ENCODE data around the gene ALPK3.

The ALPK3 gene

GRCh38 chr15:84798436-84798946, 18.7 kb upstream of the ALPK3 start:
- no peak for DNase-seq (ENCODE audit: low read depth)
- TF ChIP-seq CTCF (conservative IDR thresholded peaks at IDR 0.05; ENCODE audit: low read depth, low read length), result no peak
- no peak overlapping the region for H3K4me3 ChIP-seq (ENCODE audit: low read depth, low read length)

GRCh38 chr15:84799511-84800187, 17.5 kb upstream of the ALPK3 start:
- TF ChIP-seq CTCF (conservative IDR thresholded peaks at IDR 0.05; ENCODE audit: low read depth, low read length), result no peak
- no peak for DNase-seq (ENCODE audit: low read depth)
- no peak overlapping the region for H3K4me3 ChIP-seq (ENCODE audit: low read depth, low read length)

GRCh38 chr15:84800365-84800806, 16.8 kb upstream of the ALPK3 start:
- DNase-seq (ENCODE audit: low read depth), result no peak
- no peak for TF ChIP-seq CTCF (conservative IDR thresholded peaks at IDR 0.05; ENCODE audit: low read depth, low read length)
- H3K4me3 ChIP-seq (ENCODE audit: low read depth, low read length), result no peak overlapping the region

- no peak for TF ChIP-seq CTCF (conservative IDR thresholded peaks at IDR 0.05; ENCODE audit: low read depth, low read length)
- no peak for DNase-seq (ENCODE audit: low read depth)
- no peak overlapping the region for H3K4me3 ChIP-seq (ENCODE audit: low read depth, low read length)
These were observed 12.9 kb upstream of the ALPK3 start for GRCh38 chr15:84804005-84804900.

- no peak for TF ChIP-seq CTCF (conservative IDR thresholded peaks at IDR 0.05; ENCODE audit: low read depth, low read length)
- DNase-seq (ENCODE audit: low read depth), result no peak
These were observed 11.9 kb upstream of the ALPK3 start for GRCh38 chr15:84805221-84805620.

DNA sequence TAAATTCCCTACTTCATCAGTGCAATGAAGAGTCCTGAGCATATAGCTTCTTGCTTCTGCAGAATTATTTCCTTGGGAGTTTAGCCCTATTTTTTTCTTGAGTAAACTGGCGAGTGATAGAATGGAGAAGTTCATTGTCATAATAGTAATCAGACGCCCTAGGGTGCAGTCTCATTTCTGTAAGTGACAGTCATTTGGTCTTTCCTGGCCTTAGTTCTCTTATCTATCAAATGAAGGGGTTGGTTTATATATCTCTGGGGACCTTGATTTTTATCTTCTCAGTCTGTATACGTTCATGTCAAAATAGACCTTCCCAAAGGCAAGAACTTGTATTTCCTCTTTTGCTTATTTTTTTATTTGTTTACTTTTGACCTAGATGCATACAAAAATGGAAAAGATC, 9.9 kb upstream of the ALPK3 start:
- H3K4me3 ChIP-seq (ENCODE audit: low read depth, low read length), result no peak overlapping the region
- DNase-seq (ENCODE audit: low read depth), result no peak
- TF ChIP-seq CTCF (conservative IDR thresholded peaks at IDR 0.05; ENCODE audit: low read depth, low read length), result no peak

More at GRCh38 chr15:84805221-84805620, 11.9 kb upstream of the ALPK3 start:
- H3K4me3 ChIP-seq (ENCODE audit: low read depth, low read length), result no peak overlapping the region

Measured in choroid plexus epithelial cell (primary cell).